Hematopoietic multipotent progenitor cell treated with erythropoietin and hydrocortisone succinate and interleukin-3 and kit ligand, for 6 days (in vitro differentiated cells): ENCODE results near the gene MTSS2.

ENCODE experiments used
- DNase-seq: peaks from one replicate; pipeline ENCODE4 v3.0.0-alpha.2; 2015

MTSS2 gene

DNA sequence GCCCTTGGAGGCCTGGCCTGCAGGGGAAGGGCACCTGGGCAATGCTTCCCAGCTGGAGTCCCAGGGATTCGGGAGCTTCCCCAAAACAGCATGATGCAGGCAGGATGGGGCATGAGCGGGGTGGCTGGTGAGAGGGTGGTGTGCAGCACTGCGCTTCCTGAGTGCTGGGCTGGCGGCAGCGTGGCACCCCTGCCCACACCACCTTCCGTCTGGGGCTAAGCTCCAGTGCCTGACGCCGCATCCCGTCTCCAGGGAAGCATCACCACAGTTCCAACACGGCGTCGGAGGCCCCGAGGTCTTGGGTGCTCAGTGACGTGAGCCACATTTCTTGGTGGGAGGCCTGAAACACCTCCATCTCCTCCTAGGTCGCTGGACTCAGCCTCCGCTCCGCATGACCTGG is 13.8 kb upstream of the MTSS2 start:
- DNase-seq: no peak

DNA sequence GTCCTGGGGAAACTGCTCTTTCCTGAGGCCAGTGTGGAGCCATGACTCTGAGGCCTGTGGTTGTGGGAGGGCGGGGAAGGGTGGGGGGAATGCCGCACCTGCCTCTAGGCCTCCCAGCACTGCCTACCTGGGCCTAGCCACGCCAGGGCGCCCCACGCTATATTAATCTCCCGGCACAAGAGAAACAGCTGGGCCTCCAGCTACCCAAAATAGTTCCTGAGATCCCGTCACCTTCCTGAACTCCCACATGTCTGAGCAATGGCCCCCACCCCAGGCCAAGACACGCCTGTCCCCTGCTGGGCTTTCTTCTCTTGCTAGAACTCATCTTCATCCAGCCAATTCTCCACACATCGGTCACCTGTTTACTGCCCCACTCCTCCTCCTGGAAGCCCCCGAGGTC is 13.0 kb upstream of the MTSS2 start:
- DNase-seq: no peak

DNA sequence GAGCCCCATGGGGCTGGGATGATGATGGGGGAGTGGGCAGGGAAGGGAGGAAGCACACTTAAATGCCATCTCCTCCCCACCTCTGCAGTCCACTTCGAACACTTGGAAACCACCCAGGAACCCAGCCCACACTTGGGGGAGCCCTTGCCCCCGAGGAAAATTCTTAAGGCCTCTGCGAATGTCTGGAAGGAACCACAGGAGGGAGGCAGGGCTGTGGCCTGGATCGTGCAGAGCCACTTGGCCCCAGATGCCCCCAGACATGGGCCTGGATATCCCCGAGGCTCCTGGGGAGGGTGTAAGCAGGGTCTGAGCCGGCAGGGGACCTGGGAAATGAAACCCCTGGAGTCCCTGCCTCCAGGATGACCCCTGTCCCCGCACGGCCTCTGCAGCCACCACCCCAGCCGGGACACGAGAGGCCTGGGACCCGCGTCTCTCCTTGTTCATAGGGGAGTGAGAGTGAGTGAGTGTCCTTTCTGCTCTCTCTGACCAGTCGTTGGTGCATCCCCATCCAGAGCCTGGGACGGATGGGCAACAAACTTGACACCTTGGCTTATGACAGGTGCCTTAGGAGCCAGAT is 11.8 kb upstream of the MTSS2 start:
- no peak for DNase-seq

DNA sequence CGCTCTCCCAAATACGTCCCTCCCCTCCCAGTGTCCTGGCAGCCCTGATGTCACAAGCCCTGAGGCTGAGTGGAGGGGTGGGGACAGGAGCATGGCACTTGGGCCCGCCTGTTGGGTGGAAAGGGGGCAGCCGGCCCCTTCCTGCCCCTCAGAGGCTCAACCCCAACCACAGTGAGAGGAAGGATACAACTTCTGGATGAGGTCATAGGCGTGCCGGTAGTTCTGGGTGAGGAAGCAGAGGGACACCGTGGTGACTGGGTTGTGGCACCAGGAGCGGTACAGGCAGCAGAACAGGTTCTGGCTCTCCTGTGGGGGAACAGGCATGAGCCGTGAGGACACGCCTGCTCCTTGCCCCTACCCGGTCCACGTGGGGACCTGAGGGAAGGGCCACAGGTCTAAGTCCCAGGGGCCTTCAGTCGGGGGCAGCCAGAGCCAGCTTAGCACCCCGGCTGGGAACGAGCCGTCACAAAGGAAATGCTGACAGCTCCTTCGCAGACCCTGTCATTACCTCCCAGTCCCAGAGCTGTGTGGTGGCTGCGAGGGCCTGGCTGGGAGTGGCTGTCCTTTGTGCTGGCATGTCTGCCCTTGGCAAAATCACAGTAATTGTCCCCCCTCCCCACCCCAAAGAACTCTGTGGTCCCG is 11.2 kb upstream of the MTSS2 start:
- DNase-seq: peak; percentile 82

DNA sequence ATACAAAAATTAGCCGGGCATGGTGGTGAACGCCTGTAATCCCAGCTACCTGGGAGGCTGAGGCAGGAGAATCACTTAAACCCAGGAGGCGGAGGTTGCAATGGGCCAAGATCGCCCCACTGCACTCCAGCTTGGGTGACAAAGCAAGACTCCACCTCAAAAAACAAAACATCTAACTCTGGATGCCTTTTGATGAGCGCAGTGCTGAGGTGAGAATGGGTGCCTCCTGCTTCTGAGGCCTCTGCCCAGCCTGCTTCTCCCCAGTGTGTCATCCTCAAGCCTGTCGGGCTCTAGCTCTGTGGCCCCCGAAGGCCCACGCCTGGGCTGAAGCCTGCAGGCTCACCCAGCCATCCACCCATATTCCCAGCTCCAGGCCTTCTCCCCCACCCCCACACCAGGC is 10.5 kb upstream of the MTSS2 start:
- no peak for DNase-seq

DNA sequence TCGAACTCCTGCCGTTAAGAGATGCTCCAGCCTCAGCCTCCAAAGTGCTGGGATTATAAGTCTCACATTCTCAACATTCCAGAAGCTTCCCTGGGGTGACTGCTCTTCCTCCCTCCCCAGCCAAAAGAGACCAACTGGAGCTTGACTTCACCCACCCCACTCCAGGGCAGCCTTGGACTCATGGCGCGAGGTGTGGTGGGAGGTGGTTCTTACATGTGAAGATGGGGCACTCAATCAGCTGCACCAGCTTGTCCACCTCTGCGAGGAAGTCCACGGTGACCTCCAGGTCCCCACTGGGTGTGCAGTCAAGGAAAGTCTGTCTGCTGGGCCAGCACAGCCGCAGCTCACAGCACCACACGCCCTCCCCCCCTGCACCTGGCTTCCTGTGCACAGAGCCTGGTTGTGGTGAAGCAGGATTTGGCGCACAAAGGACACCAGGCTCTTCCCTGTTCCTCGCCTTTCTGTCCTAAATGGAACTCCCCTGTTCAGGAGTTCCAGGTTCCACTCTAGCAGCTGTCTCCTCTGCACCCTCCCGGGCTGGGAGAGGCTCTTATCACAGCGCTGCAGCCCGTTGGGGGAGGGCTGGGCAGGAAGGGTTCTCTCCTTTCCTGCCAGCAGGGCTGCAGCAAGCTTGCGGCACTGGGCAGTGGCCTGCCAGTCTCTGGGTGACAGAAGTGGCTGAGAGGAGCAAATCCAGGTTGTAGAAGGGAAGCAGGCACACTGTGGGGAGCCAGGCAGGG is 9.6 kb upstream of the MTSS2 start:
- peak; percentile 96 for DNase-seq

DNA sequence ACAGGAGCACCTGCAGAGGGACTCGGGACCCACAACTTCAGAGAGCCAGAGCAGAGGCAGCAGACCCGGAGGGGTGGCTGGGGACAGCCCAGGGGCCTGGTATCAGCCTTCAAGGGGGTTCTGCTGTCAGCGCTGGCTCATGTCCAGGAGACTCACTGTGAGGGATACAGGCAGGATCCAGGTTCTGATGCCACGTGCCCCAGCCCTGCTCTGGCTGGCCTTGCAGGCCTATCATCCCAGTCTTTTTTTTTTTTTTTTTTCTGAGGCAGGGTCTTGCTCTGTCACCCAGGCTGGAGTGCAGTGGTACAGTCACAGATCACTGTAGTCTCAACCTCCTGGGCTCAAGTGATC is 9.0 kb upstream of the MTSS2 start:
- DNase-seq: peak; percentile 66

DNA sequence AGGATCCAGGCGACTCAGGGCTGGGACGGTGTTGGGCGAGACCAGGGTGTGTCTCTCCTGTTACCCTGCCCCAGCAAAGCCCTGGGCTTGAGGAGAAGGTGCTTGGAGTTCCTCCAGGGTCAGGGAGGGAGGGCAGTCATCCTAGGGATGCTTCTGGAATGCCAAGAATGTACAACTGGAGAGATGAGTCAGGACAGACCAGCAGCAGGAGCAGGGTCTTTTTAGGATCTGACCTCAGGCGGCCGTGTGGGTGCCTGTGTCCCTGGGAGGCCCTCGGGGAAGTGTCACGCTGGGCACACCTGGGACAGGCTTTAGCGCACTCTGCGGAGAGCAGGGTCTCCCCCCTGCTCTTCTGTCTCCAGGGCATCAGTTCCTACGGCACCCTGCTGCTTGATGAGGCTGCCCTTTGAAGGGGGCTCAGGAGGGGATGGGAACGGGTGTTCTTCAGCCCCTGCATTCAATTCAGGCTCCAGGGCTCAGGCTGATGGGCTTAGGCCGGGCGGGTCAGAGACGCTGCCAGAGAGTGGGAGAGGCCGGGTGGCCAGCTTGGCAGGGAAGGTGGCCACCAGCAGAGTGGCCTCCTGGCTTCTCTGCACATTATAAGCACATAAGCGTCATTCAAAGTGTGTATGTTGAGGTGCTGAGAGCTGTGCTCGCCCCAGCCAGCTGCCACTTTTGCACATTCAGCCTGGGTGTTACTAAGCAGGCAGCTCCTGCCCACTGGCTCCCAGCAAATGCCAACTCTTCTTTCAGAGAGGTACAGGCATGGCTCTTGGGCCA is 8.4 kb upstream of the MTSS2 start:
- DNase-seq: no peak

DNA sequence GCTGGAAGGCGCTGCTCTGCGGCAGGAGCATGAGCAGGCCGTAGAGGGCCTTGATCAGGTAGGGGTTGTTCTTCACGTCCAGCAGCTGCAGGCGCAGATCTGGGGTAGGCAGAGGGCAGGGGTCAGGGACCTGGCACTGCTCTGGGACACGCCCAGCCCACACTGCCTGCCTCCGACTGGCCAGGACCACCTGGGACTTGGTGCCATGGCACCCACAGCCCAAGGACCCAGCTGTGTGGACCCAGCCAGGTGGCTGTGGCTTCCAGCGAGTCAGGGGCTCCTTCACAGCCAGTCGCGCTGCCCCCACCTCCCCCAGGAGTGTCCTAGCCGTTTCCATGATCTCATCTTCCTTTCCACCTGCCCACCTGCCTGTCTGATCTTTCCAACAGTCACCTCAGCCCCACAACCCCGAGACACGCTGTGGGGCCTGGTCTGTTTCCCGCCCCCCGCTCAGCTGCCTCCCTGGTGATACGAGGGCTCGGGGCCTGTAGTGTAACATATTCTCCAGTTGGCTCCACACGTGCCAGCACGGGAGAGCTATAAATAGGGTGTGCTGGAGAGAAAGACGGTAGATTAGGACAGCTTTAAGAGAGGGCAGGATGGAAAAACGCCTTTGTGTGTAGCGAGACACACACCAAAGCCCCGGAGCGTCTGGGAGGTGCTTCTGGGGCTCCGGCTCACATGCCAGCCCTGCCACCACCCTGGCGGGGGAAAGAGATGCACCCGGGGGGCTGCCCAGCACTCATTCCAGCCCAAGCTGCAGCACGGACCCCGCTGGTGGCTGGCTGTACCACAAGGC is 7.2 kb upstream of the MTSS2 start:
- DNase-seq: no peak

DNA sequence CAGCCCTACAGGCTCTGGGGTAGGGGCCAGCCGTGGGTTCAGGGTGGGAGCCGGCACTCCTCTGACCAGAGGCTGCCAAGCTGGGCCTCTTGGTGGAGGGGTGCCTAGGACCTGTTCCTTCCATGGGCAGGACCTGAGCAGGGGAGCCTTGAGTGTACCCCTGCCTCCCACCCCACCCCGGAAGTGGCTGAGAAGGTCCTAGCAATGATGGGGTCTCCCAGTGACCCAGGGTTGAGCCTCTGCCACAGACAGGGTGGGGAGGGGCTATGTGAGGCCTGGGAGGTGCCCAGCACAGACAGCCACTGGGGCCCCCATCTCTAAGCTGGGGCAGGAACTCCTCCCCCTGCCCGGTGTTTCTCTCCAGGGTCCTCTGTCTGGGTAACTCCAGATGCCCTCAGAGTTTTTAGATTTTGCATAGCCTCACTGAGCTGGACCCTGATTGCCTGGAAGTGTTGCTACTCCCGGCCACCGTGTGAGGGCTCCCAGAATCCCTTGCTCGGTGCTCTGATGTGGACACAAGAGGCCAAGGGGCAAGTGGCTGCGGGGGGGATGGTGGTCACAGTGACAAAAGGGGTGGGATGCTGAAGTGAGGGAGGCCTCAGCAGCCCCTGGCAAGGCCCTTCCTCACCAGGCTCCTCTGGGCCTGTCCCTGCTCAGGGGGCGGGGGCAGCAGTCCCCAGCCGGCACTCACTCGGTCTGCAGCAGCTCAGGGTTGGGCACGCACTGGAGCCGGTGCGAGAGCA is 6.4 kb upstream of the MTSS2 start:
- no peak for DNase-seq

DNA sequence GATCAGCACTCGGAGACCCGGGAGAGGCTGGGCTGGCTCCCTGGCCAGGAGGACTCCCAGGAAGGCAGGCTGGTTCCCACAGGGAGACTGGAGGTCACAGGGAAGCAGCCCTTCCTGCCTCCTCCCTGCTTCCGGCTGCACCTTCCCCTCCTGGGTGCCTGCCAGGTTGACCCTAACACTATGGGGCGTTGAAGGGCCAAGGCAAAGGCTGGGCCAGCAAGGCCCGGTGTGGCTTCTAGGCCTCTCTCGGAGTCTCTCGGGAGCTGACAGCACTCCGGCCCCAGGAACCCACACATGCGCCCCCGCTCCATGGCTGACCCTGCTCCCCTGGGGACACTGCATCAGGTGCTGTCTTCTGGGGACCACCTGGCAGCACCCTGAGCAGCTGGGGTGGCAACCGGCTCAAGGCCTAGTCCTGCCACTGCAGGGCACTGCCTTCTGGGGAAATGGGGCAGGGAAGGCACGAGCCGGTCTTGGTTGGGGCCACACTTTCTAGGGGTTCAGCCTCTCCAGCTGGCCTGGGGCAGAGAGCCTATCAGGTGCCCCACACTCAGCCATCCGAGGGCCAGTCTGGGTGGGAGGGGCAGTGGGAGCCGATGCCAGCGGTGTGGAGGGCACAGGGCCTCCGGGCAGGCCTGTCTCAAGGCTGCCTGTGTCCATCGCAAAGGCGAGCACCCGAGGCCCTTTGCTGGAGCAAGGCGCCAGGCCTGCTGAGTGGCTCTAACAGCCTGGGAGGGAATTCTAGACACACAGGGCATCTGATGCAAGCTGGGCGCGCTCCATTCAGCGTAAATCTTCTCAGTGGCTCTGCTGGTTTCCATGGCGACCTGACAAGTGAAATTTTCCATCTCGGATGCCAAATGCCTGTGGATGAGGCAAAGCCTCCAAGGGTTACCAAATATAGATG is 5.6 kb upstream of the MTSS2 start:
- no peak for DNase-seq

DNA sequence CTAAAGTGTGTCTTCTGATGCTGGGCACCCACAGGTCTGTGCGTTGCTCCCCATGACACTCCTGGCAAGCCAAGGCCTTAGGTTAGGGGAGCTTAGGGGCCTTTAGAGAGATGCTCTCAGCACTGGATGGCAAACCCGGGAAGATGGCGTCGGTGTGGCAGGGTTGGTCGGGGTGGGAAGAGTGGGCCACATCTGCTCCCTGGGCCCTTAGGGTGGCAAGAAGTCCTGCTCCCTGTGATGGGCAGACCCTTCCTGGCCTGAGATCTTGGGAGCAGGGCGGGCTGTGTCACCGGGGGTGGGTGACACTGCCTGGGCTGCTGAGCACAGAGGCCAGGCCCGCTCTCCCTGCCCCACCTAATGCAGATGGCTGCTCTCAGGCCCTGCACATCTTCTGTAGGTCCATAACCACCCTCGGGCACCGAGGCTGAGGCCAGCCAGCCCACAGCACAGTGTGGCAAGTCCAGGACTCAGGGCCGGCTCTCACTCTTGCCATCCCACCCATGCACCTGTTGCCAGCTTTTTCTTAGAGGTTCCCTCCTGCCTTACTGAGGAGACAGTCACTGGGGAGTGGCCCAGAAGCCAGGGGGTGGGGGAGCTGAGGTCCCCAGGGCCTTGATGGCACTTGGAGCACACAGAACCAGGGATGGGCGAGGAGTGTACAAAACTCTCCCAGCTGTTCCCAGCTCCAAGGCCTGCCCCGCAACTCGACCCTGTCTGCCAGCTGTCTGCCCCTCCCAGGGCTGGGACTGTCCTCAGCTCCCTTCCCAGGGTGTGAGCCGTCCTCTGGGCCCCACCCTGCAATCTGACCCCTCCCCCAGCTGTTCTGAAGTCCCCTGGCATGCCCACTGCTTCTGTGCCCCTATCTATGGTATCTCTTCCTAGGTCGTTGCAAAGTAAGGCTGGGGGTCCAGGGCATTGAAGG is 4.4 kb upstream of the MTSS2 start:
- DNase-seq: no peak

DNA sequence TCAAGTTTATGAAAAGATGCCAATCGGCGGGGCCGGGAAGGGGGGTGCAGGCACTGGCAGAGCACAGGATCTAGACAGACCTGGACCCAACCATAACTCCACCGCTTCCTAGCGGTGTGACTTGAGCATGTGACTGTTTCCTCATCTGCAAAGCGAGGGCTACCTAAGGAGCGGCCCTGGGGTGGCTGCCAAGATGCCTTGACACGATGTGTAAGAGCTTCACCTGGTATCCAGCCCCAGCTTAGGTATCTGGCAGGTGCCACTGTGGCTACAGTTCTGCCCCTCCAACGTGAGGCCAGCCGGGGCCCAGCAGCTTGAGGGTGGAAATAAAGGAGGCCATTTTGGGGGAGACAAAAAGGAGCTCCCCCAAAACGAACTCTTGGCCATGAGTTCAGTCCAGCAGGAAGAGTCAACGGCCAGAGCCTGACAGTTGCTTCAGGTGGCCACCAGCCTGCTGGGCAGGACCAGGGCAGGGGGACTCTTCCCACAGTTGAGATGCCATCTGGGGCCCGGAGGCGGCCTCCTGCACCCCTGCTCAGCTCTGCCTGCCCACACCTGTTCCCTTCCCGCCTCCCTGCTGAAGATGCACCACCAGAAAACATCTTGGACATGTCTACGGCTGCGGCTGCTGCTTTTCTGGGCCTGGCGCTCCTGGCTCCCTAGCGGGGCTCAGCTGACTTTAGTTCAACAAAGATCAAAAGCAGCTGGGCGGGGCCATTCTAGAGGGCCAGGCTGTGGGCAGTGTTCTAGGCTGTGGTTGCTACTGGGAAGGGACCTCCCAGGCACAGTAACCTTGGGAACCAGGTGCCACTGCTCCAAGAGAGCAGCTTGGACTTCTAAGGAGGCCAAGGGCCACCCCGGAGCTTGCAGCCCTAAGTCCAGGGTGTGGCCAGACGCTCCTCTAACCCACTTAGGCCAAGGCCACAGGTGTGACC is 3.4 kb upstream of the MTSS2 start:
- peak; percentile 68 for DNase-seq

DNA sequence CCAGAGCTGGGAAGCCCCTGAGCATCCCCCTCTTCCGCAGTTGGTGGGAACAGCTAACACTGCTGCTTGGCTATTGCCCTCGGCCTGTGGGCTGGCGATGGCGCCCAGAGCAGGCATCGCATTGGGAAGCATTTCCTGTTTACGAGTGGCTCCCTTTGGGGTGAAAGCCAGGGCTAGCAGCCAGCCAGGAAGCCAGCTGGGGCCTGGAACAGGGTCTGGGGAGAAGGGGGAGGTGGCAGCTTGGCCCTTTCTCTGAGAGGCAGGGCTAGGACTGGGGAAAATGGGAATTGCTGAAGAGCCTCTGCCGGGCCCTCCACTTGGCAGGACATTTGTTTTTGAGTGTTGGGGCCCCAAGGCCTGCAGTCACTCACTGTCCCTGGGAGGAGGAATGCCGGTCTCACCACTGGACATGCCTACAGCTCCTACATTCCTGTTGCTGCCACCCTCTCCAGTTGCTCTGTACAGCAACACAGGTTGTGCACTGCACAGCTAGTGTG is 2.4 kb upstream of the MTSS2 start:
- DNase-seq: no peak

DNA sequence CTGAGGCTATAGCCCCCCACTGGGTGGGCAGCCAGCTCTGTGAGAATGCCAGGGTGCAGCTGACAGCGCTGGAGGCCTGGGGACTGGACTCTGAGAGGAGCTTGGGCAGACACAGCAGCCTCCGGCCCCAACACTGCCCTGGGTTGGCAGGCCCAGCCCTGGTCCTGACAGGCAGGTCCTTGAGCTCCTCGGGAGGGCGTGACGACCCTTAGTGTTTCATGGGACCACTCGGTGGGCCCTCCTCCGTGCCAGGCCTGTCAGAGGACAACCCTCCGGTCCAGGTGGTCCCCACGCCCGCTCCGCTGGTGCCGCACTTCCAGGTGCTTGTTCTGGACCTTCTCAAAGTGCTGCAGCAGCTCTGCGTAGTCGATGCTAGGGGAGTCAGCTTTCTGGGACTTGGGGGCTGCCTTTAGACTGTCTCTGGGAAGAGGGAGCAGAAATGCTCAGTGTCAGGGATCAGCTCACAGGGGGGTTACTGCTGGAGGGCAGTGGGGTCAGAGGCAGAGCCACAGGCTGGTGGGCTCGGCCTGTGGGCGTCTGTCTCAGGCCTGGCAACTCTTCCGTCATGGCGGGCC is 1.9 kb upstream of the MTSS2 start:
- no peak for DNase-seq

DNA sequence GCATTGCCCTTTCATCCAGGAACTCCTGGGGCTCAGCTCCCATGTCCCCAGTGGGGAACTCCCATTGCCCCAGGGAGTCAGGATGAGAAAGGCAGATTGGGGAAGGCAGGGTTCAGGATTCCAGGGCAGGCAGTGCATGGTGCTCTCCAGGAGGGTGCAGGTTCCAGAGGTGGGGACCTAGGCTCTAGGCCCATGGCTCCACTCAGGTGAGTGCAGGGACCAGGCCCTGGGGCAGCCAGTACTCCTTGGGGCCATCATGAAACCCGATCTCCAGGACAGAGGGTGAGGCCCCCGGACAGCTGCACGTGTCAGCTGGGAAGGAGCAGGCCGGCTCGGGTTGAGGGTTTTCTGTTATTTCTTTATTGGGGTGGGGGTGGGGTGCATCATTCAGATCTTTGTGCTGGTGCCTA is 1.3 kb upstream of the MTSS2 start:
- DNase-seq: no peak

DNA sequence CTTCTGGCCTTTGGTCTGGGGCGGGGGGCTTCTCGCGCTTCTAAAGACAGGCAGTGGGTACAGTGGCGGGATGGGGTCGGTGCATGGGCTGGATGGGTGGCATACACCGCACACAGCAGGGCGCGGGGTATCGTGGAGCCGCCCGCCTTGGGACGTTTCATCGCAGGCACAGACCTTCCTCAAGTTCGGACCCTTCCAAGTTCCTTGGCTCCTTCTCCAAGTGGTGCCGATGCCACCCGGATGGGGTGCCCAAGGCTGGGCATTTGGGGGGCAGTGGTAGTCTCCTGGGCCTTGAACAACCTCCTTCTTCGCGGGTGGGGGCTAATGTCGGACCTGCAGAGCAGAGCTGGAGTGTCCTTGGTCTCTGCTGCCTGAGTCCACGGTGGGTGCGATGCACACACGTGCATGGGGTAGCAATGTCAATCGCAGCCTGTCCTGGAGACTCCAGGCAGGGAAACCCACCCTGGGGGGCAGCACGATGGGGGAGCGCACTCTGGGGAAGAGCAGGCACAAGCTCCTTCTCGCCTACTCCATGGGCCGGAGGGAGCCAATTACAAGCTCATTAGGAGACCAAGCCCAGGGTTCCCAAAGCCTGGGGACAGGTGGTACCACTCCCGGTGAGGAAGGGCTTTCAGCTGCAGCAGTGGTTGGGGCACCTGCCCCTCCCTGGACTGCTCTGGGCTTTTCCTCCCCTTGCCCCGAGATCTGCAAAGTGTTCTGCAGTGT is 686 bp upstream of the MTSS2 start:
- no peak for DNase-seq
